Activated CD4-positive, alpha-beta T cell treated with anti-CD3 and anti-CD28 coated beads for 48 hours (primary cell): ENCODE data around the gene FSCN2.
"Not testable (repeated sequence)": the region's sequence is repeated elsewhere in the genome, so short reads cannot be mapped to it uniquely, and the experiment has no call there.

Source experiments
- DNase-seq: peaks from one replicate; pipeline ENCODE4 v3.0.0-alpha.2; 2020

FSCN2 gene

DNA sequence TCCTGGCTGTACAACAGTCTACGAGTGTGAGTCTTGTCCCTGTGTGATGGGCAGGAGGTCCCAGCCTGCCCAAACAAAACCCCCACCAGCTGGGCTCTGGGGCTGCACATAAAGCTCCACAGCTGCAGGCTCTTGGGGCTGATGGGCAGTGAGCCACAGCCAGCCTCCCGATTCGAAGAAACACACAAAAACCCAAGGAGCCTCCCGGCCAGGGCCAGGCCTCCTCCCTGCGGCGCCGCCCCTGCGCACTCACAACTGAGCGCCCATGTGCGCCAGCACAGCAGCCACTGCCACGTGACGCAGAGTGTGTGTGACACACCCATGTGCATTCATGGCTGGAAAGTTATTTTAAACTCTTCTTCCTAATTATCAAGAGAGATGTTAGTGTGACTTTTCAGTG is 54.6 kb downstream of the FSCN2 start:
- no peak for DNase-seq

DNA sequence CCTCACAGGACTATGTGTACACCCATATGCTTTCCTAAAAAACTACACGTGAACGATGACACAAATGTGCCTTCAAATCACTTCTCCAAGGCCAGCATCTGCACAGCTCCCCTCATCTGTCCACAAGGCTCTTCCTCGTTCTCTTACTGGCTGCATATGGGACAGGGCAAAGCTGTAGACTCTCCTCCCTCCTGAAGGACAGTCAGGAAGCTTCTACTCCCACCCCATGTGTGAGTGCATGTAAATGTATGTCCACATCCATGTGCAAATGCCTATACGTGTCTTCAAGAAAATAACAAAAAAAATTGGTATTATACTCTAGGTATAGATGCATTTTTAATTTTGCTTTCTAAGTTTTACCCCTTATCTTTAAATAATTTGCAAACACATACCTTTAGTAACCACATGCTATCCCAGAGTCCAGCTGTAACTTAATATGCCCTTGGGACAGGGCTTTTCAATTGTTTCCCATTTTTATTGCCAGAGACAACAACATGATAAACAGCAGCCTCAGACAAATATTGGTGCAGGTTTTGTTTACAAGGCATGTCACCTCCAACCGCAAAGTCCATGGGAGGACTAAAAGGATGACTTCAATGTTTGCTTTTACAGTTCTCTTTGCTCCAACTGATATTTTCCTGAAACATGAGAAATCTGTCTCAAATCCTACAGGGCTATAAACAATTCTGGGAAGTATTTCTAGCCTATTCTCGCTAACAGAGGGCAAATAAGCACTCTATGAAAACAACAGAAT is 55.6 kb downstream of the FSCN2 start:
- DNase-seq: no peak

DNA sequence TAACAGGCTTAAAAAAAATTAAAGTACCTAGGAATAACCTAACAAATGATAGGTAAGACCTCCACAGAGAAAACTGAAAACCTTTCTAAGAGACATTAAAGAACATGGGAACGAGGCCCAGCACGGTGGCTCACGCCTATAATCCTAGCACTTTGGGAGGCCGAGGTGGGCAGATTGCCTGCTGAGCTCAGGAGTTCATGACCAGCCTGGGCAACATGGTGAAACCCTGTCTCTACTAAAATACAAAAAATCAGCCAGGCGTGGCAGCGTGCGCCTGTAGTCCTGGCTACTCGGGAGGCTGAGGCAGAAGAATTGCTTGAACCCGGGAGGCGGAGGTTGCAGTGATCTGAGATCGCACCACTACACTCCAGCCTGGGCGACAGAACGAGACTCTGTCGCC is 56.6 kb downstream of the FSCN2 start:
- not testable (repeated sequence) for DNase-seq

DNA sequence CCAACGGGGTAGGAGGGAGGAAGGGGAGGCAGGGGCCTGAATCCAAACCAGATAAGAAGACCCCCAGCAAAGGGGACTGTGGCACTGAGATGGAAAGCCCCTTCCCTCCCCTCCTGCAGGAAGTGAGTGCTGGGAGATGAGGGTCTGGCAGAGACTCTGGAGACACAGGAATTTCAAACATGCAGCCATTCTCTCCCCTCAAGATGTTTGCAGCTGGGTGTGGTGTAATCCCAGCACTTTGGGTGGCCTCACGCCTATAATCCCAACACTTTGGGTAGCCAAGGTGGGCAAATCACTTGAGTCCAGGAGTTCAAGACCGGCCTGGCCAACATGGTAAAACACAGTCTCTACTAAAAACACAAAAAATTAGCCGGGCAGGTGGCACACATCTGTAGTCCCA is 57.9 kb downstream of the FSCN2 start:
- no peak for DNase-seq
